HG03097 (cell line): ENCODE measurements around the gene MKNK2.
"Not testable (repeated sequence)": the region's sequence is repeated elsewhere in the genome, so short reads cannot be mapped to it uniquely, and the experiment has no call there.

Source experiments
- ATAC-seq: cut with Tn5 transposase; IDR thresholded peaks from one replicate; pipeline ENCODE4 v1.9.1; 2021; ENCODE audit not compliant: unreplicated experiment, low FRiP score

Gene MKNK2

DNA sequence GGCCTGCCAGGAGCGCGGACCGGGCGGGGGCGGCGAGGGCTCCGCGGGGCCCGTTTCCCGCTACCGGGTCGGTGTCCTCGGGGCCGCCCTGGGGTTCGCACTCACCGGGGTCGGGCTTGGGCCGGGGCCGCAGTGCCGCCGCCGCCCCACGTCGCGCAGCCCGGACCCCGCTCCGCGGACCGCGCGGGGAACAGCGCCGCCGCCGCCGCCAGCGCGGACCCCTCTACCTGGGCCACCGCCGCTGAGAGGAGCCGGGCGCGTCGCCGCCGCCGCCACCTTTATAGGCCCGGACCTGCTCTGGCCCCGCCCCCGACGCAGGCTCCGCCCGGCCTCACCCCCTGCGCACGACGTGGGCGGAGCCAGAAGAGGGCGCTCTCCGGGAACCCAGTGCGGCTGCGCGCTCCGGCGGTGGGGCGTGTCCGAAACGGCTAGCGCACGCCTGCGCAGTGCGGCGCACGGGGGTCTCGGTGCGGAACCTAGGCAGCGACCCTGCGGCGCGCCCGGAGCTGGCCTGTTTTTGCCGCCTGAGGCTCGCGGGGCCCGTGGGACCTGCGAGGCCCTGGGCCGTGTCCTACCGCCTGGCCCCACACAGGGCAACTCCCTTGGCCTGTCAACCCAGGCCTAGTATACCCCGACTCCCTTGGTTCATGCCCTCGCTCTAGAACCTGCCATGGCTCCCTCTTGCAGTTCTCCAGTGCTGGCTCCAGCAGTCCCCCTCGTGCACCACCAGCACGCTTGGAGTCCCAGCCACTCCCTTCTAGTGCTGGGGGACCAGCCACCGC, at the start of gene MKNK2:
MKNK2 (minus strand) TSS at position 254 of the 782 bp plus-strand sequence. CDS start 393 bp downstream, outside the sequence.
- peak; percentile 47 for ATAC-seq

DNA sequence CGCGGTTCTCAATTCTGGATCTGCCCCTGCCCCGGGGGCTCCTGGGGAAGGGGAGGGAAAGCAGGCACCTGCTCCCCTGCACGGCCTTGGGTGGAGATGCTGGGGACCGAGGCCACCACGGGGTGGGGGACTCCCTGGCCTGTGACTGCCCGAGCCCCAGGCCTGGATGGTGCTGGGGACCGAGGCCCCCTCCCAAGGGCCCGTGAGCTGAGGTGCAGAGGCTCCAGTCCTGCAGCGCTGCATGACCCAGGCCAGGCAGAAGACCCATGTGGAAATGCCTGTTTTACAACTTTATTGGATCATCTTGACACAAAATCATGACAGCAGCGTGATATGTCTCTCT, 49.6 kb upstream of the MKNK2 start:
- no peak for ATAC-seq

DNA sequence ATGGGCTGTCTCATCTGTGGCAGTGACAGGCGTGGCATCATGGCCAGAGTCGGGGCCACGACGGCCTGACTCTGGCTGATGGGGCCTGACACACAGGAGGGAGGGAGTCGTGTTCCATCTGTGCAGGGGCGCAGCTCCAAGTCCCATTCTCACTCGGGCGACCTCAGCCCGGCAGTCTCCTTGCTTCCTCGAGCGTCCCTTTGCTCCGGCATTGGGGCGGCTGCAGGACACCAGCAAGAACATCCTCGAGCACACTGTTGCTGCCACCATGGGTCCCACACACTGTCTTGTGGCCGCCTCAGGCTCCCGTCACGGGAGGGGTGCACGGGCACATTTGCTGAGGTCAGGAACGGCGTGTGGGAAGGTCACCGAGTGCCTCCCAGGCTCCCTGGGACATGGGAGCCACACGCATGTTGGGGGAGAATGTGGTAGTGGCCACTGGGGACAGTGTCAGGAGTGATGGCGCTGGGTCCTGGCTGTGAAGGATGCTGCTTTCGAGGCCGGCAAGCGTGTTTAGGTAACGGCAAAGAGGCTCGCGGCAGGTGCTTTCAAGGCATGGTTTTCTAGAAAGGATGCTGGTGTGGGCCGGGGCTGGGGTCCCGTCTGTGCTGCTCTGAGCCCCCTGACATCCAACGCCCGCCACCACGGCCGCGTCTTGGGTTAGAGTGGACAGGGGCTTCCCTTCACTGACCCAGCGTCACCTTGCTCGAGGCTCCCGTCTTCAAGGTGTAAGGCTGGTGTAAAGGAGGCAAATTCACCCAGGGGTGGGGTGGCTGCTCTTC, 49.1 kb upstream of the MKNK2 start:
- no peak for ATAC-seq

DNA sequence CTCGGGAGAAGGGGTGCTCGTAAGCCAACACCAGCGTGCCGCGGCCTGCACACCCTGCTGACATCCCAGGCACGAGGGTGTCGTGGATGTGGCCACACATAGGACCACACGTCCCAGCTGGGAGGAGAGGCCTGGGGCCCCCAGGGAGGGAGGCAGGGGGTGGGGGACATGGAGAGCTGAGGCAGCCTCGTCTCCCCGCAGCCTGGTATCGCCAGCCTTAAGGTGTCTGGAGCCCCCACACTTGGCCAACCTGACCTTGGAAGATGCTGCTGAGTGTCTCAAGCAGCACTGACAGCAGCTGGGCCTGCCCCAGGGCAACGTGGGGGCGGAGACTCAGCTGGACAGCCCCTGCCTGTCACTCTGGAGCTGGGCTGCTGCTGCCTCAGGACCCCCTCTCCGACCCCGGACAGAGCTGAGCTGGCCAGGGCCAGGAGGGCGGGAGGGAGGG, 48.0 kb upstream of the MKNK2 start:
- ATAC-seq: no peak

DNA sequence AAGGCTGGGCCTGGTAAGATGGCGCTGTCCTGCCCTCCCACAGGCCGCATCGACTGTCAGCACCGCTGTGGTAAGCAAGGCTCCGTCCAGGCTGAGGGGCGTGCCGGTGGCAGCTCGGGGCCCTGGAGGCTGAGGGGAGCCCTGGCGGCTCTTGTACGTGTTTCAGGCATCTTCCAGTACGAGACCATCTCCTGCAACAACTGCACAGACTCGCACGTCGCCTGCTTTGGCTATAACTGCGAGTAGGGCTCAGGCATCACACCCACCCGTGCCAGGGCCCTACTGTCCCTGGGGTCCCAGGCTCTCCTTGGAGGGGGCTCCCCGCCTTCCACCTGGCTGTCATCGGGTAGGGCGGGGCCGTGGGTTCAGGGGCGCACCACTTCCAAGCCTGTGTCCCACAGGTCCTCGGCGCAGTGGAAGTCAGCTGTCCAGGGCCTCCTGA, 46.9 kb upstream of the MKNK2 start:
- no peak for ATAC-seq

DNA sequence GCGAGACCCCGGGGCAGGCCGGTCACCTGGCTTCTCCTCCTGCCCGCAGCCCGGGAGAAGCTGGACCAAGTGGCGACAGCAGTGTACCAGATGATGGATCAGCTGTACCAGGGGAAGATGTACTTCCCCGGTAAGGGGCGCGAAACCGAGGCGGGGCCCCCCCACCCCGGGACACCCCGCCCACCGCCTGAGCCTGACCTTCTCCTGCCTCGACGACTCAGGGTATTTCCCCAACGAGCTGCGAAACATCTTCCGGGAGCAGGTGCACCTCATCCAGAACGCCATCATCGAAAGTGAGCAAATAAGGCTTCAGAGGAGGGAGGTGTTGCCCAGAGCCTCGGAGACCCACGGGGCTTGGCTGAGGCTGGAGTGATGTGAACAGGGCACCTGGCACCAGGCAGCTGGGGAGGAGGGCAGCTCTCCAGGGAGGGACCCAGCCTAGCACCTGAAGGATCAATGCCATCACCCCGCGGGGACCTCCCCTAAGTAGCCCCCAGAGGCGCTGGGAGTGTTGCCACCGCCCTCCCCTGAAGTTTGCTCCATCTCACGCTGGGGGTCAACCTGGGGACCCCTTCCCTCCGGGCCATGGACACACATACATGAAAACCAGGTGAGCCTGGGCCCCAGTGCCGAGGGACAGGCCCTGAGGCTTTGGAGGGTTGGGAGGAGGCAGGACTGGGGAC, 46.3 kb upstream of the MKNK2 start:
- ATAC-seq: no peak

DNA sequence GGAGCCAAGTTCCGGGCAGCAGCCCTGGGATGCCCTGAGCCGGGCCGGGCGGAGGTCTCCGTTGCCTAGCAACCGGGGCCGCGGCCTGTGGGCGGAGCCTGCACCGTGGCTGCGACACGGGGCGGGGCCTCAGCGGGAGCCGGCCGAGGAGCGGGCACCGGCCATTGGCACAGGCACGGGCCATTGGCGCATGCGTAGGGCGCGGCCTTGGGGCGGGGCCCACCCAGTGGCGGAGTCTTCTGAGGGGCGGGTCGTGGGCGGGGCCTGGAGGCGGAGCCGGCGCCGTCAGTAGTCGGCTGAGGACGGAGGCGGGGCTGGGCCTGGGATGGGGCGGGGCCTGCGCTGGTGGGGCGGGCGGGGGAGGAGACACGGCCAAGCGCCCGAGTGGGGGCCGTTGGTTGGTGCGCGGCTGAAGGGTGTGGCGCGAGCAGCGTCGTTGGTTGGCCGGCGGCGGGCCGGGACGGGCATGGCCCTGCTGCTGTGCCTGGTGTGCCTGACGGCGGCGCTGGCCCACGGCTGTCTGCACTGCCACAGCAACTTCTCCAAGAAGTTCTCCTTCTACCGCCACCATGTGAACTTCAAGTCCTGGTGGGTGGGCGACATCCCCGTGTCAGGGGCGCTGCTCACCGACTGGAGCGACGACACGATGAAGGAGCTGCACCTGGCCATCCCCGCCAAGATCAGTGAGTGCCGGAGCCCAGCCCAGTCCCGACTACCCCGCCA, 45.6 kb upstream of the MKNK2 start, which contains the start of gene IZUMO4:
IZUMO4 (plus strand) TSS at position 436 of the 723 bp plus-strand sequence; CDS start at position 467, 31 bp downstream.
- peak; percentile 62 for ATAC-seq

DNA sequence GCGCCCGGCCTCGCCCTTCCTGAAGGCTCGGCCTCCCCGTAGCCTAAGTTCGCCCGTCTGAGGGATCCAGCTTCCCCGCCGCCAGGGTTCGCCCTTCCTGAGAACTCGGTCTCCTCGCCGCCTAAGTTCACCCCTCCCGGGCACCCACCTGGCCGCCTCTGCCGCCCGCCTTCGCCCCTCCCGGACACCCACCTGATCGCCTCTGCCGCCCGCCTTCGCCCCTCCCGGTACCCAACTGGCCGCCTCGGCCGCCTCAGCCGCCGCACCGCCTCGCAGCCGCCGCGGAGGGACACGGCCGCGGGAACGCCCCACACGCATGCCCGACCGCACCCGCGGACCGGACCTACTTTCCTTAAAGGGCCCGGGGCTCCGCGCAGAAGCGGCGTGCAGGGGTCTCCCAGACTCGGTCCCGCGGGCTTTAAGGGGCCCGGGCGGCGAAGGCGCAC, 45.0 kb upstream of the MKNK2 start, which contains the start of gene MOB3A:
MOB3A (minus strand) TSS at position 293 of the 446 bp plus-strand sequence. CDS start 17,766 bp downstream, outside the sequence.
- no peak for ATAC-seq

DNA sequence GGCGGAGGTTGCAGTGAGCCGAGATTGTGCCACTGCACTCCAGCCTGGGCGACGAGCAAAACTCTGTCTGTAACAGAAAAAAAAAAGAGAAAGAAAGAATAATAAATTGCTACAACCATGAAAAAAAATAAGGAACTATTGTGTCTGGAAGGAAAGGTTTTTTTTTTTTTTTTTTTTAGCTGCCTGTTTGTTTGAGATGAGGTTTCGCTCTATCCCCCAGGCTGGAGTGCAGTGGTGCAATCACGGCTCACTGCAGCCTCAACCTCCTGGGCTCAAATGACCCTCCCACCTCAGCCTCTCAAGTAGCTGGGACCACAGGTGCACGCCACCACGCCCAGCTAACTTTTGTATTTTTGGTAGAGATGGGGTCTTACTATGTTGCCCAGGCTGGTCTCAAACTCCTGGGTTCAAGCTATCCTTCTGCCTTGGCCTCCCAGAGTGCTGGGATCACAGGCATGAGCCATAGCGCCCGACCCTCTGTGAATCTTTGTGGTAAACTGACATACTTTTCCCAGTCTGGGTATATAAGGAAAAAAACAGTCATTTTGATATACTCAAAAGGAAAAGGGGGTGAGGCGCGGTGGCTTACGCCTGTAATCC, 41.0 kb upstream of the MKNK2 start:
- not testable (repeated sequence) for ATAC-seq

DNA sequence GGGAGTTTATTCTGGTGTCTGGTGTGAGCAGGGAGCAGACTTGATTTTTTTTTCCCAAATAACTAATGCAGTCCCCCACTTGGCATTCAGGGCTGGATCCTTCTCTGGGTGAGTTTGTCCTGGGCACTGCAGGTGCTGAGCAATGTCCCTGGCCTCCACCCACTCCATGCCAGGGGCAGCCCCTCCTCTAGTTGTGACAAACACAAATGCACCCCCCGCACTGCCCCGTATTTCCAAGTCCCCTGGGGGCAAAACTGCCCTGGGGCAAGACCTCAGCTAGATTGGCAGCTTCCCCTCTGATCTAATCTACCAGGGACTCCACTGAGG, 38.6 kb upstream of the MKNK2 start:
- no peak for ATAC-seq

DNA sequence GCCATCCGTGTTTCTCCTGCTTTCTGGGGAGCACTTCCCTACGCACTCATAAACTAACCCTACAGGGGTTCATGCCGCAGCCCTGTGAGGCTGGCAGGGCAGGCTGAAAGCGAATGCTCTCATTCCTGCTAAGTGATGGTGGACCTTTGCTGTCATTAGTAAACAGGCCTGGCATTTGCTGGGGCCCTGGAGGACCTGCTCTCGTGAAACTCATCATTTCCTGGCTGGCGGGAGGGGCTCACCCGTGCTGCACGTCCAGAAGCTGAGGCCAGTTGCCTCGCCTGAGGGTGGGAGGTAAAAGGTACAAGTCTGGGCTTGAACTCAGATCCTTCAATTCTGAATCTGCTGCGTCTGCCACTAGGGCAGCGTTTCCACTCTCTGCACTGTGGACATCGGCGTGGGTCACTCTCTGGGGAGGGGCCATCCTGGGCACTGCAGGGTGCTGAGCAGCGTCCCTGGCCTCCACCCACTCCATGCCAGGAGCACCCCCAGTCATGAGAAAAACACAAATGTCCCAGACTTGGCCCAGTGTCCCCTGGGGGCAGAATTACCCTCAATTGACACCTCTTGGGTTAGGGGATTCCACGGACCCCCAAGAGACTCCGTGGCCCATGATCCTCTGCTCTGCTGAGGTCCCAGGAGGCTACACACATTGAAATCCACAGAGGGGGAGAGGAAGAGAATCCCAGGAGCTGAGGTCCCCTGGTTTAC, 38.1 kb upstream of the MKNK2 start:
- no peak for ATAC-seq

DNA sequence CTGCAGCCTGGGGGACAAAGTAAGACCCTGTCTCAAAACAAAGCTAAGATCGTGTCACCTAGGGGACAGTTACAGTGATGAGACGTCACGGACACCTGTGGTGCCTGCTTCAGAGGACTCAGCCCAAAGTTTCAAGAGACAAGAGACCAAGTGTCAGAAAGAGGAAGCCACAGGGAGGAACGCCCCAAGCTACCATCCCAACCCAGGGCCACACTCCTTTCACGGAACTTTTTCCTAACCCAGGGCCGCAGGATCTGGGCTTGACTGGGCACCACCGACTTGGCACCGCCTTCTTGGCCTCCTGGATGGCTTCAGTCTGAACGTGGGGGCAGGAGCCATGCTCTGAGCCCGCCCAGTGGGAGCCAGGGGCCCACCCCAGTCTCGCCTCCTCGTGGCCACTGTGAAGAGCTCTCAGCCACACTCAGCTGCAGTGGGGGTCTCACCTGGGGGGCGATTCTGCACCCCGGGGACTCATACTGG, 36.6 kb upstream of the MKNK2 start:
- no peak for ATAC-seq

DNA sequence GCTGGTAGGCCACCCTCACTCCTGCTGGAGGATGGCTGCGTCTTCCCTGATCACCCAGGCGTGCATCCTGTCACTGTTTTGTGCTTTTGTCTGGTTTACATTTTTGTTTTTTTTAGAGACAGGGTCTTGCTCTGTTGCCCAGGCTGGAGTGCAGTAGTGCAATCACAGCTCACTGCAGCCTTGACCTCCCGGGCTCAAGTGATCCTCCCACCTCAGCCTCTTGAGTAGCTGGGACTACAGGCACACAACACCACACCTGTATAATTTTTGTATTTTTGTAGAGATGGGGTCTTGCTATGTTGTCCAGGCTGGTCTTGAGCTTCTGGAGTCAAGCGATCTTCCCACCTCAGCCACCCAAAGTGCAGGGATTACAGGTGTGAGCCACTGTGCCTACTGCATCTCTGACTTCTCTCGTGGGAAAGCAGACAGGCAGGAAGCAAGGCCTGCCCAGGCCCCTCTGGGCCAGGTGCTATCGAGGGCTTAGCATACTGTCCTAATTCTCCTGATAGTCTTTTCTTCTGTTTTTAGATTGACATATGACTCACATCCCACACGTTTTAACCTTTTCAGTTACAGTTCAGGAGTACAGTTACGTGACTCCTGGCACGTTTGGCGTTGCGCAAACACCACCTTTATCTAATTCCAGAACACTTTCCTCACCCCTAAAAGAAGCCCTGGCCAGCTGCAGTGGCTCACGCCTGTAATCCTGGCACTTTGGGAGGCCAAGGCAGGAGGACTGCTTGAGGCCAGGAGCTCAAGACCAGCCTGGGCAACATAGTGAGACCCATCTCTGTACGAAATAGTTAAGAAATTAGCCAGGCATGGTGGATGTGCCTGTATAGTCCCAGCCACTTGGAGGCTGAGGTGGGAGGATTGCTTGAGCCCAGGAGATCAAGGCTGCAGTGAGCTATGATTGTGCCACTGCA, 35.9 kb upstream of the MKNK2 start:
- peak; percentile 20 for ATAC-seq

DNA sequence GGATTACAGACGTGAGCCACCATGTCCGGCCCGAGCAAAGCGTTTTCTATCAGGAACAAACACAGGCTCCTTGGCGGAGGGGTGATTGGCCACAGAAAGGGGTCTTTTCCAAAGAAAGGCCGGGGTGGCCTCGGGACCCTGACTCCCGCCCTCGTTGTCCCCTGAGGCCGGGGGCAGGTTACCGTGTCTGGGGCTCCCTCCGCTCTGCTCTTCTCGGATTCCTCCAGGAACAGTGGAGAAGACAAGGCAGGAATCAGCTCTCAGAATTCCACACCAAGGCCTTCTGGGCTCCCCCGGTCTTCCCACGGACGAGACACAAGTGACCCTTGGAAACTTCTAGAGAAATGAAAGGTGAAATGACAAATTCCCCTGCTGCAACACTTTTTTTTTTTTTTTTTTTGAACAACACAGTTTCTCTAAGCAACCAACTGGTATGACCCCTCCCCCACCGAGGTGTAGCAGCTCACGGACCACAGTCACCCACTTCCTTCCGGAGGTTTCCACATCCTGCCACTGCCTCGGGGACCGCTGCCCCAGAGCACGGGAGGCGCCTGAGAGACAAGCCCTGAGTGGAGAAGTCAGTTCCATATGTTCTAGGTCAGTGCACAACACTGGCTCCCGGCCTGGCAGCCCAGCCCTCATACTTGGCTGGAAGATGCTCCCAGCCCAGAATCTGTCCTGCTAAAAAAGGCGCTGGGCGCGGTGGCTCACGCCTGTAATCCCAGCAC, 34.1 kb upstream of the MKNK2 start:
- ATAC-seq: peak; percentile 28

DNA sequence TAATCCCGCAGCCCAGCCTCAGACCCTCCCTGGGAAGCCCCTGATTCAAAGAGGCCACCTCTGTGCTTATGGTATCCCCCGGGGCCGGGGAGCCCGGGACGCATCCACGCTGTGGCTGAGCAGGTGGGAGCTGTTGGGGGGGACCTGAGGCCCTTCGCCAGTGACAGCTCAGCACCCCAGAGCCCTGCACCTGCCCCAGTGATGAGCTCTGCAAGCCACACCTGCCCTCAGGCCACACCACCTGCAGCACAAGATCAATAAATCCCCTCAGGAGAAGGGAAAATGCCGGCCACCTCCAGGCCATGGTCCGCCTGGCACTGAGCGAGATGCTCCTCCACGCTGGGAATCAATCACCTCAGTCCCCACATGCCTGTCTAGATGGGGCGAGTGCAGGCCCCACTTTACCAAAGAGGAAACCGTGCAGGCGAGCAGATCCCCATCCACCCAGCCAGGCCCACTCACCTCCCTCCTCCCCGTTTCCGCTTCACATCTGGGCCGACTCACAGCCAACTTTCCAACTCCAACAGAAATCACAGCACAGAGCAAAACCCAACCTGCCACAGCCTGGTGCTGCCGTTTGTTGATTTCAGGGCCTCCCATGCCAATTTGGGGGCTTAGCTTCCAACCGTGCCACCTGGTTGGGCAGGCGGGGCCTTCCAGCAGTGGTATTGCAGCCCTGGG, 32.3 kb upstream of the MKNK2 start:
- ATAC-seq: no peak

DNA sequence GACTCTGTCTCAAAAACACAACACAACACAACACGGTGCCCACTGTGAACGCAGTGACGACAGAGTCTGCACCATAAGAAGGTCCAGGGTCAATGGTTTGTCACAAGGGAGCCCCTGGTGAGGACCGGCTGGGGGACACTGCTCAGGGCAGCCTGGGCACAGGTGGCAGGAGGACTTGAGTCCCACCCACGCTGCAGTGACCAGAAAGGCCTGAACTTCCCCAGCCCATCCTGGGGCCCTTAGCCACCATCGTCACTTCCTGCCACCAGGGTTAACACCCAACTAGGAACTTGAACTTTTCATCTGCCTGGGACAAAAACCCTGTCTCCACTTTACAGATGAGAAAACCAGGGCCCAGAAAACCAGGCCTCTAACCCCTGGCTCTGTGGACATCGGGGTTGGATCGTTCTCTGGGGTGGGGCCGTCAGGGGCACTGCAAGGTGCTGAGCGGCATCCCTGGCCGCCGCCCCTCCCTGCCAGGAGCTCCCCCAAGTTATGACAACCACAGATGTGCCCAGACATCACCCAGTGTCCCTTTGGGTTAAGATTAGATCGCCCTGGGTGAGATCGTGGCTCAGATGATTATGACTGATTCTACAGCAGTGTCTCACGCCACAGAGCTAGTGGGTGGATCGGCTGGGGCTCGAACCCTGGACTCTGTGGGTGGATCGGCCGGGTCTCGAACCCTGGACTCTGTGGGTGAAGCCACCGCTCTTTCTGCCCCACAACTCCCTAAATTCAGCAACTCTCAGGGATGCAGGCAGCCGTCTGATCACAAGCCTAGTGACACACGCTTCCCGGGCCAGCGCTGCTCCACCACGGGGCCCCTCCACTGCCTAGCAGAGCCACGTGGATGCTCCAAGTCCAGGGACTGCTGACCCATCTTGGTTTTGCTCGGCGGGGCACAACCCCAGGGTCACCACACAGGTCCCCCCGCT, 31.1 kb upstream of the MKNK2 start:
- ATAC-seq: no peak
